ES-I3 (cell line): Measurements from ENCODE around the gene ASPSCR1.

Experiments used
- H3K36me3 ChIP-seq: 2 replicates; pipeline ENCODE4 v1.6.1; 2013; ENCODE audit warnings: mild to moderate bottlenecking, low read length, control low read depth, moderate library complexity; ENCODE audit not compliant: insufficient read depth
- H3K4me1 ChIP-seq: 2 replicates; pipeline ENCODE4 v1.6.1; 2013; ENCODE audit warnings: mild to moderate bottlenecking, control low read depth, low read length; ENCODE audit not compliant: insufficient read depth
- H3K9ac ChIP-seq: 2 replicates; pipeline ENCODE4 v1.6.1; 2013; ENCODE audit warnings: low read depth, mild to moderate bottlenecking, low read length, moderate library complexity
- H3K9me3 ChIP-seq: 2 replicates; pipeline ENCODE4 v1.6.1; 2013; ENCODE audit warnings: mild to moderate bottlenecking, low read length, moderate library complexity; ENCODE audit not compliant: control insufficient read depth, insufficient read depth

ASPSCR1 gene

DNA sequence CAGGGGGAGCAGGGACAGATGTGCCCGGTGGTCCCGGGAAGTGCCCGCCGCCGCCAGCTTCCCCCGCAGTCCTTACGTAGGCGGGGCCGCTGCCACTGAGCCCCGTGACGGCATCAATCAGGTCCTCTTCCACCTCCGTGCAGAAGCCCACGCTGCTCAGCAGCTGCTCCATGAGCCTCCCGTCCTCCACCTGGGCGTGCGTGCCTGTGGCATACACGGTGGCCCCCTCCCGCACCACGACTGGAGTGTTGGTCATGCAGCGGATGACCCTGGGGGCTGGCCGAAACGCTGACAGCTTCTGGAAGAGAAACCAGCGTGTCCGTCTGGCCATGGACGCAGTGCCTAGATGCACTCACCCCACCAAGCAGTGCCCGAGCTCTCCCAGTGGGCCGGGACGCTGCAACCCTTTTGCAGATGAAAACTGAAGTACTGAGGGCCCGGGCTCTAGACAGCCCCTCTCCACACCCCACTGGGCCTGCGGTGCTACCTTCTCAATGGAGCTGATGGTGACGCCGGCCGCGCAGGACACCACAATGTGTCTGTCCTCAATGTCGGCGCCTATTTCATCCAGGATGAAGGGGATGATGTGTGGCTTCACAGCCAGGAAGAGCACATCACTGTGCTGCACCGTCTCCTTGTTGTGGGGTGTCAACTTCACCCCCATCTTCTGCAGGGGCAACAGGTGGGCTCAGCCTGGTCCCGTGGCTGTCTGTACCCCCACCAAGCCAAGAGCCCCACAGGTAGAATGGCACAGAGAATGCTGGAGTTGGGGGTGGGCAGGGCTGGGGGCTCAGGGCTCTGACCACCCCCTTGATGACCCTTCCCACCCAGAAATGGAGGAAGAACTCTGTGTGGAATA, 42.4 kb upstream of the ASPSCR1 start:
- H3K4me1 ChIP-seq, result no peaks in the 10 kb centered on the region
- H3K9ac ChIP-seq, result no peak overlapping the region
- no peaks in the 10 kb centered on the region for H3K9me3 ChIP-seq
- no peaks in the 10 kb centered on the region for H3K36me3 ChIP-seq

DNA sequence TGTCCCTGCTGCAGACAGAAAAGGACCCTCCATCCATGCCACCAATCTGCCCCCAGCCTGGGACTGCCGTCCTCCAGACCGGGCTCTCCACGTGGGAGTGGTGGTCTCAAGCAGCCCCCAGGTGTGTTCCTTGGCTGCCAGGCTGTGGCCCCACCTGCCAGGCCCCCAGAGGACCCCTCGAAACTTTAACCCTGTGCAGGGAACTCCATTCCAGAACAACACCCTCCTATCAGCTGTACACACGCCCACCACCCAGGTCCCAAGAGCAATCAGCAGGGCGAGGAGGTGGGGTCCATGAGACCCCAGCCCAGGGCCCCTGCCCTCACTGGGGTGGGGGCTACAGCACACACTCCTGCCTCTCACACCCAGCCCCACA, 41.7 kb upstream of the ASPSCR1 start:
- H3K4me1 ChIP-seq, result no peaks in the 10 kb centered on the region
- no peaks in the 10 kb centered on the region for H3K36me3 ChIP-seq
- no peak overlapping the region; the same call in 1 of the 2 replicates for H3K9ac ChIP-seq
- no peaks in the 10 kb centered on the region for H3K9me3 ChIP-seq

DNA sequence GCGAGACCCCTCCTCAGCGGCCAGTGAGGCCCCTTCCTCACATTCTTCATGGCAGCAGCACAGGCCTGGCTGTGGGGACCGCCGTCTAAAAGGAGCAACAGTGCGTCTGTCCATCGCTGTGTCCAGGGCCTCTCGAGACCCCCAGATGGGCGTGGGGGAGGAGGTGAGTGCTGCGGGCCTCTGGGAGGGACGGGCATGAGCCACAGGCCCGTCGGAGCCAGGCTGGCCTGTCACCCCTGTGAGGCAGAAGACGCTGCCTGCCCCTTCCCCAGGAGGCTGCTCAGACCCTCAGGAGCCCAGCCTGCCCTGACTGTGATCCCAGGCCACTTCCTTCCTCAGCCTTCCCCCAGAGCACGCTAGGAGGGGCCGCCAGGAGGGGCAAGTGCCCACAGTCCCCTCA, 38.2 kb upstream of the ASPSCR1 start:
- no peaks in the 10 kb centered on the region; the same call in 1 of the 2 replicates for H3K4me1 ChIP-seq
- no peak overlapping the region for H3K9ac ChIP-seq
- H3K36me3 ChIP-seq, result no peaks in the 10 kb centered on the region

DNA sequence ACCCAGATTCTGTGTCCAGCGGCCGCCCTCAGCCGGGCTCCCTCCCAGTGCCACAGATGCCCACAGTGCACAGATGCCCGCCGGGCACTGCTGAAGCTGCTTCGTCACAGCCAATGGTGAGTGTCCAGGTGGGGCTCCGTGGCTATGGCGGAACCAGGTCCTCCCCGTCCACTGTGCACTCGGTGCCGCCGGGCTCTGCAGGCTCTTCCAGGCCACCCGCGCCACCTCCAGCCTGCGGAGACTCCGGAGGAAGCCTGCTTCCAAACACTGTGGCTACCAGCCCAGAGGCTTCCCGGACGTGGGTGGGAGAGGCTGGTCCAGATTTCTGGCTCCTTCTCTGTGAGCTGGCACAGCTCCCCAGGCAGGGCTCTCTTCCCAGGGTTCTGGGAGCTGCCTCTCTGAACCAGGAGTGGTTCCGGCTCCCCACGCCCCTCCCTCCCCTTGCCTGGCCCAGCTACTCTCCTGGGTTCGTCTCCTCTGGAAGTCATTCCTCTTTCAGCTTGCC, 37.5 kb upstream of the ASPSCR1 start:
- Histone ChIP-seq H3K9me3 (no peaks in the 10 kb centered on the region), H3K9ac (no peak overlapping the region), H3K36me3 (no peaks in the 10 kb centered on the region), H3K4me1 (no peaks in the 10 kb centered on the region; the same call in 1 of the 2 replicates)

More for the DNA sequence above, 38.2 kb upstream of the ASPSCR1 start:
- no peaks in the 10 kb centered on the region for H3K9me3 ChIP-seq

DNA sequence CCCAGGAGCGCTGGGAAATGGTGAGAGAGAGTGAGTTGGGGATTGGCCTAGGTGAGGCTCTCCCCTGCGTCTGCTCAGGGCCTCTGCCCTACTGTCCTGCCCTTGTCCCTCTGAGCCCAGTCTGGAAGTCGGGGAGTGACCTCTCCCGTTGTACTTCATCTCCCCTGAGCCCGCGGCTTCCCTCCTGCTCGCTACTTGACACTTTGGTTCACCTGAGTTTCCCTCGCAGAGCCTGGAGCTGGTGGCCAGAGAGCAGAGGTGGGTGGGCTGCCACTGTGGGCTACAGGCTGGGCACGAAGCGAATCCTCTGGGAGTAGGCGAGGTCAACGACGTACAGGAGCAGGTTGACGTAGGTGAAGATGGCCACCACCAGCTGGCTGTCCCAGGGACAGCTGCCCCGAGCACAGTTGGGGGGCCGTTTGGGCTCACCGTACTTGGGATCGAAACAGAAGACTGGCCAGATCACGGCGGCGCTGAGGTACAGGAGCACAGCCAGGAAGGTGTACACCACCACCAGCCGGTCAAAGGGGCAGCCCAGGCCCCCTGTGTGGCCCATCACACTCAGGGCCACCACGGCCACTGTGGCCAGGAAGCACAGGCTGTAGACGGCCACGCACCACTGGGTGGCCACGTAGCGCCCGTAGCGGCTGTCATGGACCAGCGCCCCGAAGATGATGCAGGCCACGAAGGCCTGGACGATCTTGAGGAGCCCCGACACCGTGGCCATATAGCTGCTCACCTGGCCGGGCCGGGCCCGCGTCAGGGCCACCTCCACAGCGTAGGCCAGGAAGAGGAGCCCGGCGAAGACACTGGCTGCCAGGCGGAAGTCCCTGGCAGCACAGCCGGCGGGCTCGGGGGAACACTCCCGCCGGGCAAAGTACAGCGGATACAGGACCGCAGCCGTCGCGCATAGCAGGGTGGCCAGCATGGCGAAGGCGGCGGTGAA, 36.6 kb upstream of the ASPSCR1 start:
- no peaks in the 10 kb centered on the region for H3K36me3 ChIP-seq
- H3K9me3 ChIP-seq, result no peaks in the 10 kb centered on the region
- no peaks in the 10 kb centered on the region; the same call in 1 of the 2 replicates for H3K4me1 ChIP-seq
- H3K9ac ChIP-seq, result no peak overlapping the region

DNA sequence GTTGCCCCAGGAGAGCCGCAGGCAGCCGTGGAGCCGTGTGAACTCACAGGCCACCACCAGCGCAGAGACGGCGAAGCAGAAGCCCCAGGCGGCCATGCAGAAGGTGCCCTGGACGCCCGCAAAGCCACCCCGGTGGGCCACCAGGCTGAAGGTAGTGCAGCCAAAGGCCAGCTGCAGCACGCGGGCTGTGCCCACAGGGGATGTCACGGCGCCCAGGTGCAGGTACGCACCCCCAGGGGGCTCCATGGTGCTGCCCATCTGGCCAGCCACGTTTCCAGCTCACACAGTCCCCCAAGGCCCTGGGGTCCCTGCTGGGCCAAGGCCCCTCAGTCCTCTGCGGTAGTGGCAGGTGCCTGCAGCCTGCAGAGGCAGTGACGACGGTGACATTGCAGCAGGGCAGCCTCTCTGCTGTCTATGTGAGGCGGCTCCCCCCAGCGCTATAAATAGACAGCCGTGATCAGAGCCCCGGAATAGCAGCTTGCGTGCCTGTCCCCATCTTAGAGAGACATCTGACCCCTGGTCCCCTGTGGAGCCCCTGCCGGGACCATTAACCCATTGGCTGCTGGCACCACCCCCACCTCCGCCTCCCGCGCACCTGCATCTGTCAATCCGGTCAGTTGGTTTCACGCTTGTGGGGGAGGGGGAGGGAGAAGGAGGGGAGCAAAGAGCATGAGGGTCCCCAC, 35.8 kb upstream of the ASPSCR1 start:
- H3K4me1 ChIP-seq, result no peaks in the 10 kb centered on the region; the same call in 1 of the 2 replicates
- no peaks in the 10 kb centered on the region for H3K9me3 ChIP-seq
- no peak overlapping the region for H3K9ac ChIP-seq
- H3K36me3 ChIP-seq, result no peaks in the 10 kb centered on the region

DNA sequence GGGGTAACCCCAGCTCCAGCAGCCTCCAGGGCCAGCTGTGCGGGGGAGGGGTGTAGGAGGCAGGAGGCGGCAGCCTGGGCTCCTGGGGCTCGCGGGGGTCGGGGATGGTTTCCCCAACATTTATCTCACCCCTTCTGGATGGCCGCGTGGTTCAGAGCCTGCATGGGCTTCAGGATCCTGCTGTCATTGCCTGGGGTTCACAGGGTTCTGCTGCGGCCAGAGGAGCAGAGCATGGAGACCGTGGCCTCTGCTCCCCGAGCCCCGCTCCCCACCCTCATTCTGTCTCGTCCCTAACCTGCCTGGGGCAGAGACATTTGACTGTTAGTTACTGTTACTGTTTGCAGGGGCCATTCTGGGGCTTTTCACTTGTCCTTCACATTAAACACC, 35.3 kb upstream of the ASPSCR1 start:
- H3K36me3 ChIP-seq, result no peaks in the 10 kb centered on the region
- H3K4me1 ChIP-seq, result no peaks in the 10 kb centered on the region; the same call in 1 of the 2 replicates
- no peaks in the 10 kb centered on the region for H3K9me3 ChIP-seq
- no peak overlapping the region for H3K9ac ChIP-seq

DNA sequence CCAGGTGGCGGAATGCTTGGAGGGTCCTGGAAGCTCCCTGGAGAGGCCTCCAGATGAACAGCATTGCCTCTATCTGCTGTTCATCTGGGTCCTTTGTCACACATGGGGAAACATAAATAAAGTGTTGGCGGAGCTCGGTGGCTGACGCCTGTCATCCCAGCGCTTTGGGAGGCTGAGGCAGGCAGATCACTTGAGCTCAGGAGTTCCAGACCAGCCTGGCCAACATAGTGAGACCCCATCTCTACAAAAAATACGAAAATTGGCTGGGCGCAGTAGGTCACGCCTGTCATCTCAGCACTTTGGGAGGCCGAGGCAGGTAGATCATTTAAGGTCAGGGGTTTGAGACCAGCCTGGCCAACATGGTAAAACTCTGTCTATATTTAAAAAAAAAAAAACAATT, 32.6 kb upstream of the ASPSCR1 start:
- H3K9ac ChIP-seq, result no peak overlapping the region
- no peaks in the 10 kb centered on the region; the same call in 1 of the 2 replicates for H3K4me1 ChIP-seq
- no peaks in the 10 kb centered on the region for H3K9me3 ChIP-seq
- no peaks in the 10 kb centered on the region for H3K36me3 ChIP-seq

DNA sequence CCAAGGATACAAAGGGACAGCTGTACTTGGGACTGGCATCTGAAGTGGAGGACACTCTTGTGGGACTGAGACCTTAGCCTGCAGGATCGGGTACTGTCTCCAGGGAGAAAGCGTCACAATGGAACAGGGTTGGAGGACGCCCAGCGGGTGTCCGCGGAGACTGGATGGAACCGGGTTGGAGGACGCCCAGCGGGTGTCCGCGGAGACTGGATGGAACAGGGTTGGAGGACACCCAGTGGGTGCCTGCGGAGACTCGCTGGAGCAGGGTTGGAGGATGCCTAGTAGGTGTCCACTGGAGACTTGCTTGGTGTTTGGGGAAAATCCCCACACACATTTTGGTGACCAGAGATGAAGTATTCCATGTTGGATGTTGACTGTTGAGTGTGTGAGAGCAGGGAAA, 30.2 kb upstream of the ASPSCR1 start, which contains the start of gene MYADML2:
Gene MYADML2, minus strand, starts transcription at position 45 of the 400 bp plus-strand sequence. CDS start 5,492 bp downstream, outside the sequence.
- no peaks in the 10 kb centered on the region for H3K9me3 ChIP-seq
- H3K4me1 ChIP-seq, result no peaks in the 10 kb centered on the region
- H3K36me3 ChIP-seq, result no peaks in the 10 kb centered on the region
- no peak within 1 kb of the TSS for H3K9ac ChIP-seq

DNA sequence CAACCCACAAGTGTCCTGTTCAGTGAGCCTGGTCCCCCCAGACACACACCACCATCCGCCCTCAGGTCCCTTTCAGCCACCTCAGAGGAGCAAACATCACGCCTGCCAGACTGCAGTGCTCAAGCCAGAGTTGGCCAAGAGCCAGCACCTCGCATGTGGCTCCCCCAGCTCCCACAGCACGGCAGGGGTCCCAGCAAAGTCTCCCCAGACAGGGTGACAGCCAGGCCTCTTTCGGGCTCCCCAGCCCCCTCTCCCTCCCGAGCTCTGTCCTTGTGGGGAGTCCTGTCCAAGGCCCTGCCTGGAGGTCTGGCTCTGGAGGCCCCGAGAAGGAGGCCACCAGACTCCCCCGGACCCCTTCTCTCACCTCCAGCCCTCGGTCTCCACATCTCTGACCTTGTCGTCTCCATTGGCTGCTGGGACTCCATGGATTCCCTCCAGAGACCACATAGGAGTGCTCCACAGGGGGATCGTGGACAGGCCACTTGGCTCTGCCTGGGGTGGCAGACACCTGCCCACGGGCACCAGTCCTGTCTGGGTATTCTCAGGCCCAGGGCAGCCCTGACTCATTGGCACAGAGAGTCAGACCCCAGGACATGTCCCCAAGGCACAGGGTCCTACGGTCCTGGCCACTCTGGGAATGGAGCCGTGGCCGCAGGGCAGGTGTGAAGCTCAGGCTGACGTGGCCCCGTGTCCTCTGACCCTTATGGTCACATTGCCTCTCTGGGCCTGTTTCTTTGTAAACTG, 28.6 kb upstream of the ASPSCR1 start:
- Histone ChIP-seq H3K9ac (no peak overlapping the region), H3K4me1 (no peaks in the 10 kb centered on the region), H3K9me3 (no peaks in the 10 kb centered on the region), H3K36me3 (no peaks in the 10 kb centered on the region)

DNA sequence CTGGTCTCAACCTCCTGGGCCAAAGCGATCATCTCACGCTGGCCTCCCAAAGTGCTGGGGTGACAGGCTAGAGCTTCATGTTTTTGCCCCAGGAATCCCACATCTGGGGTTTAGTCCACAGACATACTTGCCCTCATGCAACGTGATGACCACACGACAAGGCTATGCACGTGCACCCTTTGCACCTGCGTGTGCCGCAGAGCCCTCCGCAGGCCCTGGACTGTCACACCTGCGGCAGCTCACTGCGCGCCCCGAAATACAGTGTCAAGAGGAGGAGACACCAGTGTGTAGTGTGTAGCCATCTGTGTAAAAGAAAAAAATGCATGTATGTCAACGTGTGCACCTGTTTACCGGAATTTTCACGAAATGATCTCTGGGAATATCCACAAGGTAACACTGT, 26.9 kb upstream of the ASPSCR1 start:
- Histone ChIP-seq H3K9ac (no peak overlapping the region), H3K9me3 (no peaks in the 10 kb centered on the region), H3K4me1 (no peaks in the 10 kb centered on the region), H3K36me3 (no peaks in the 10 kb centered on the region)

DNA sequence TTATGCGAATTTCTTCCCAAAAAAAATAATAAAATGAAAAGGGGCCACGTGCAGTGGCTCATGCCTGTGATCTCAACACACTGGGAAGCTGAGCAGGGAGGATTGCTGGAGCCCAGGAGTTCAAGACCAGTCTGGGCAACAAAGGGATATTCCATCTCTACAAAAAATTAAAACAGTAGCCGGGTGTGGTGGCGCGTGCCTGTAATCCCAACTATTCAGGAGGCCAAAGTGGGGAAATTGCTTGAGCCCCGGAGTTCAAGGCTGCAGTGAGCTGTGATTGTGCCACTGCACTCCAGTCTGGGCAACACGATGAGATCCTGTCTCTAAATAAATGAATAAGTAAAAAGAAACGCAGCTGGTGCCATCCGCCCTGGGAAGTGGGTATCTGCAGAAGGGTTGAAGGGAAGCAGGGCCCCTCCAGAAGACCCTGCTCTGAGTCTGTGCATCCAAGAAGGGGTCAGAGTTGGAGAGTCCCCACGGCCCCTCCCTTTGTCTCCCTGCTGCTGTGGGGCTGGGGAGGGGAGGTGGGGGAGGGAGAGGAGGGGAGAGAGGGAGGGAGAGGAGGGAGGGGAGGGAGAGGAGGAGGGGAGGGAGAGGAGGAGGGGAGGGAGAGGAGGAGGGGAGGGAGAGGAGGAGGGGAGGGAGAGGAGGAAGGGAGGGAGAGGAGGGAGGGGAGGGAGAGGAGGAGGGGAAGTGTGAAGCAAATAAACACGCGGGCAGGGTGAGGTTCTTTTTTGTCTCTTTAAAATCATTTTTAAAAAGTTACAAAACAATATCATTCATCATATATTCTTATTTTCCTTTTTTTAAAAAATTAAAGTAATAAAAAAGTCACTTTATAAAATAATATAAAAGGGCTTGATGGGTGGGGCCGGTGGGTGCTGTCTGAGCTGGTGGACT, 25.4 kb upstream of the ASPSCR1 start:
- Histone ChIP-seq H3K9me3 (no peaks in the 10 kb centered on the region), H3K9ac (no peak overlapping the region), H3K36me3 (no peaks in the 10 kb centered on the region), H3K4me1 (no peaks in the 10 kb centered on the region)

DNA sequence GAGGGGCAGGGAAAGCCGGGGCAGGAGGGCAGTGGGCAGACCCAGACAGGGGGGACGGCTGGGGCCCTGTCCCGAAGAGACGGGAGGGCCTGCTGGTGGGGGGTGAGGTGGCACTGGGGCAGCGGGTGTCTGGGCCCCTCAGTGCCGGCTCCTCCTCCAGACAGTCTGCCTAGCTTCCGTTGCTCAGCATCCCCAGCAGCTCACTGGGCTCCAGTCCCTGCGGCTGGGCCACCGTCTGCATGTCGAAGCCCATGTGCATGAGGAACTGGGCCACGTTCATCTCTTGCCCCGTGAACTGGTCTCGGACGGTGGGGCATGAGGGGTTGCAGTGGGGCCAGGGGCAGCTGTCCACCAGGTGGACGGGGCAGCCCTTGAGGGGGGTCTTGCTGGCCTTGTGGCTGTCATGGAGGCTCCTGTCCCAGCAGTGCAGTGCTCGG, 24.6 kb upstream of the ASPSCR1 start:
- Histone ChIP-seq H3K4me1 (no peaks in the 10 kb centered on the region), H3K9ac (no peak overlapping the region), H3K9me3 (no peaks in the 10 kb centered on the region), H3K36me3 (no peaks in the 10 kb centered on the region)
